Gastroesophageal sphincter (tissue), 3 donors: Measurements from ENCODE around the gene PSKH1.

Source experiments
- CTCF ChIP-seq, 4 experiments: fragments of 200-600 bp in 2 of 4; fragments of 450-650 bp in 2 of 4; sonication (generic) in 1 of 4; IDR thresholded peaks; one replicate each; pipeline ENCODE4 v1.5.1; 2017 to 2019; ENCODE audit warnings: antibody characterized with exemption in 4 of 4, mild to moderate bottlenecking in 2 of 4, moderate library complexity in 2 of 4
- EP300 ChIP-seq: sonication (generic); formaldehyde crosslinking; IDR thresholded peaks from one replicate; pipeline ENCODE4 v1.6.1; 2017; ENCODE audit warnings: antibody characterized with exemption, mild to moderate bottlenecking

- TF ChIP-seq CTCF (IDR thresholded peaks at IDR 0.05), result no peak
- no peak for TF ChIP-seq EP300
Measured at GRCh38 chr16:67909056-67909742, 16.1 kb downstream of the PSKH1 start.
